Measurements from ENCODE around the gene CHRM1.

GRCh38 chr11:62917906-62918502, 3.2 kb downstream of the CHRM1 start:
- TF ChIP-seq, protein P1, sequence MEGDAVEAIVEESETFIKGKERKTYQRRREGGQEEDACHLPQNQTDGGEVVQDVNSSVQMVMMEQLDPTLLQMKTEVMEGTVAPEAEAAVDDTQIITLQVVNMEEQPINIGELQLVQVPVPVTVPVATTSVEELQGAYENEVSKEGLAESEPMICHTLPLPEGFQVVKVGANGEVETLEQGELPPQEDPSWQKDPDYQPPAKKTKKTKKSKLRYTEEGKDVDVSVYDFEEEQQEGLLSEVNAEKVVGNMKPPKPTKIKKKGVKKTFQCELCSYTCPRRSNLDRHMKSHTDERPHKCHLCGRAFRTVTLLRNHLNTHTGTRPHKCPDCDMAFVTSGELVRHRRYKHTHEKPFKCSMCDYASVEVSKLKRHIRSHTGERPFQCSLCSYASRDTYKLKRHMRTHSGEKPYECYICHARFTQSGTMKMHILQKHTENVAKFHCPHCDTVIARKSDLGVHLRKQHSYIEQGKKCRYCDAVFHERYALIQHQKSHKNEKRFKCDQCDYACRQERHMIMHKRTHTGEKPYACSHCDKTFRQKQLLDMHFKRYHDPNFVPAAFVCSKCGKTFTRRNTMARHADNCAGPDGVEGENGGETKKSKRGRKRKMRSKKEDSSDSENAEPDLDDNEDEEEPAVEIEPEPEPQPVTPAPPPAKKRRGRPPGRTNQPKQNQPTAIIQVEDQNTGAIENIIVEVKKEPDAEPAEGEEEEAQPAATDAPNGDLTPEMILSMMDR (conservative IDR thresholded peaks at IDR 0.05; ENCODE audit: low read length), result no peak
- no peak for TF ChIP-seq EZH2phosphoT487 (IDR thresholded peaks at IDR 0.05; ENCODE audit: borderline replicate concordance, low read depth, low read length)
